RPMI7951 (cell line): ENCODE data around the gene SPATA16. TPM values are rescaled to one million over a fixed set of nuclear protein-coding genes. Genes with fewer than 3 reads are reported as not detected.
"Not testable (repeated sequence)": the region's sequence is repeated elsewhere in the genome, so short reads cannot be mapped to it uniquely, and the experiment has no call there.

Experiments
- DNase-seq: peaks from one replicate; pipeline ENCODE4 v3.0.0-alpha.2; 2012; ENCODE audit warnings: low read depth
- total RNA-seq: library from RNA; depleted of rRNA; stranded (reverse); fragments of >200 nt; shearing (Covaris generic); gene quantifications from 2 replicates; pipeline ENCODE4 v1.2.3, GENCODE V29; 2014

The SPATA16 gene
- total RNA-seq, 1 experiment from 2014 or later: not detected

DNA sequence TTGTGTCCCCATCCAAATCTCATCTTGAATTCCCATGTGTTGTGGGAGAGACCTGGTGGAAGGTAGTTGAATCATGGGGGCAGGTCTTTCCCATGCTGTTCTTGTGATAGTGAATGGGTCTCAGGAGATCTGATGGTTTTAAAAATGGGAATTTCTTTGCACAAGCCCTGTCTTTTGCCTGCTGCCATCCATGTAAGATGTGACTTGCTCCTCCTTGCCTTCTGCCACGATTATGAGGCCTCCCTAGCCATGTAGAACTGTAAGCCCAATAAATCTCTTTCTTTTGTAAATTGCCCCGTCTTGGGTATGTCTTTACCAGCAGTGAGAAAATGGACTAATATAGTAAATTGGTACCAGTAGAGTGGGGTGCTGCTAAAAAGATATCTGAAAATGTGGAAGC lies 261.7 kb downstream of the SPATA16 start:
- not testable (repeated sequence) for DNase-seq

DNA sequence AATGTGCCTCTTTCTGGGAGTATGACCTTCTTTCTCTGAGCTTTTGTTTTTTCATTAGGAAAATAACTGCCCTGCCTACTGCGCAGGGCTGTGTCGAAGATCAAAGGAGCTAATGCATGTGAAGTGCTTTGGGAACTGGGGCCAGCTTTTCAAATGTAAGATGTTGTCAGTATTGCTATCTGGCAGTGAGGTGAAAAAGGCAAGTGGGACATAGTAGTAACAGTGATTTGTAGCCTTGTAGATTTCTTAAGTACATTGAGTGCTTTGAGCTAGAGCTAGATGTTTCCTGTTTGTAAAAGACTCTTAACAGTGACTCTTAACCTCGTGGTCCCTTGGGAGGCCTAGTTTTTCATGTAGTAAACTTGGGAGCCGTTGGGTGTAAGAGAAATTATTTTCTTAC lies 264.0 kb downstream of the SPATA16 start:
- DNase-seq: no peak

DNA sequence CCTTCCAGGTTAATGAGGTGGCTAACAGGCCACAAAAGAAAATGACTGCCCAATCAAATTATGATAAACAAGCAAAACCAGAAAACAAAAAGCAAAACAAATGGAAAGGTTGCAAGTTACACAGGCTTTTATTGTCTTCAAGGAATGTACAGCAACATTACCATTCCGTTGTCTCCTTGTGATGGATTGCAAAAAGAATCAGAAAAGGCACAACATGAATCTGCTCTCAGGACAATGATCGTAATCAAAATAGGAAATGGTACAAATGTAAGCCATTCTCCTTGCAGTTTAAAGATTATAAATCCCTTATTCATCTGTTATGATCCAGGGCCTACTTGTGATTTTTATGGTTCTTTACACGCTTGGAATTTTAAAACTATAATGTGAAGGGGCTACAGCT lies 264.7 kb downstream of the SPATA16 start:
- no peak for DNase-seq

- DNase-seq: no peak
Measured at GRCh38 chr3:172875039-172875438, 266.0 kb downstream of the SPATA16 start.

GRCh38 chr3:172869784-172870518 lies 271.1 kb downstream of the SPATA16 start:
- DNase-seq: no peak

GRCh38 chr3:172869368-172869771 lies 271.7 kb downstream of the SPATA16 start:
- DNase-seq: no peak

- DNase-seq: no peak
Measured at GRCh38 chr3:172868582-172869200, 272.3 kb downstream of the SPATA16 start.

- DNase-seq: not testable (repeated sequence)
Measured at GRCh38 chr3:172866726-172867350, 274.2 kb downstream of the SPATA16 start.

GRCh38 chr3:172859041-172859440 lies 282.0 kb downstream of the SPATA16 start:
- no peak for DNase-seq

DNA sequence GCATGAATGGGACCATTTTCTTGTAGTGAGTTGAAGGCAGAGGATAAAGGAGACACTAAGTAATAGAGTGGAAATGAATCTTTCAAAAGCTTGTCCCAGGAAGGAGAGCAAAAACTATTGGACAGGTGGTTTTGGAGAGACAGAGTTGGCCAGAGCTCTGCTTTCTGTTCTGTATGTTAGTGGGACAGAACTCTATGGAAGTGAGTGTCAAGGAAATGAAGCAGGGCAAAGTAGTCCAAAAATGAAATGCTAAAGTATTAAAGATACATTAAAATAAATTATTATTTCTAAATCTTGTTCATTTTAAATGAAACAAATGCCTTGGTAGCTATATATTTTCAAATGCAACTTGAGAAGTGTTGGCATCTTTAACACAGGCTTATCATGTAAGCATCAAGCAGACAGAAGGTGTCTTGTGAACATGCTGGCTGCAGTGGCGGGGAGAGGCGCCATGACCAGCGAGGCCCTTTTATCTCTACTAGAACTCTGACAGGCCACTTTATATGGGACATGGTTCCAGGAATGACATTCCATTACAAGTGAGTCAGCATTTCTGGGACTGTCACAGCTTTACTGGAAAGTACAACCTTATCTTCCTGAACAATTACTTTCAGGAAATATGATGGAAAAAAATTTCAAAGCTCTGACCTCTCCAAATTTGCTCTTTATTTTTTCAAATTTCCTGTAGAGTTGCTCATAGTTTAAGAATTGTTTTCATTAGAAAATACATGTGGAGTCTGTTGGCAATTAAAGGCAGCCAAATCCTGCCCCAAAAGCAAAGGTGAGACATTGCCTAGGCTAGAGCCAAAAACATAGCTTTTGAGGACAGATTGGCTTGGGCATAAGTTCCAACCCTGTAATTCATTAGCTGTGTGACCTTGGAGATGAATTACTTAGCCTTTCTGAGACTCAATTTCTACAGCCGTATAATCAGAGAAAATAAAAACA lies 284.0 kb downstream of the SPATA16 start:
- DNase-seq: no peak

GRCh38 chr3:172855037-172855436 lies 286.0 kb downstream of the SPATA16 start:
- DNase-seq: no peak

- DNase-seq: no peak
Measured at GRCh38 chr3:172853921-172854666, 286.9 kb downstream of the SPATA16 start.

DNA sequence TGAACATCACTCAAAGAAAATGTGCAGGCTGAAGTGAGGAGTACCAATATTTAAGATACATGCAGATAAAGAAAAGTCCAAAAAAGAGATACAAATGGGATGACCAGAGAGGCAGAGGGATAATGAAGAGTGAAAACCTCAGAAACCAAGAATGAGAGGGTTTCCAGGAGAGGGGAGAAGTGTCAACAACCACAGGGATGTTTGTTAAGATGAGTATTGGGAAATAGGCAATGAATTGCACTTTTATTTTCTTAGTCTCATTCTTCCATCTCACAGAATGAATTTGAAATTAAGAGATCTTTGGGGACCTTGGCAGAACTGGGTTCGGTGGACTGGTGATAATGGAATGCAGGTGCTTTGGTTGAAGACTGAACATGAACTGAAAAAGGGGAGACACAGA lies 288.0 kb downstream of the SPATA16 start:
- DNase-seq: no peak

DNA sequence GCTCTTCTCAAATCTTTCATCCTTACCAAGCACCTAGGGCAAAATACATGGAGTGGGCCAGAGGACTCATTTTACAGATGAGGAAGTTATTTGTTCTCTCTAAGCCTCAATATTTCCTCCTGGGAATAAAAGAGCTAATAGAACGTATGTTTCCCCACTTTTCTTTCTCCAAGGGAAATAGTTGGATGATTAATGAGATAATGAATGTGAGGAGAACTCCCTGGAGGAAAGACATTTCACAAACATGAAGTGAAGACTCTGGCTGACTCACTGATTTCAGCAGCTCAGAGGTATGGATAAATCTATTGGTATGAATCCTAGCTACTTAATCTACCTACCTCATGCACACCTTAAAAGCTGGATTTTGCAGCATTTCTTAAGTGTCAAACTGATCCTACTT lies 292.1 kb downstream of the SPATA16 start:
- no peak for DNase-seq

DNA sequence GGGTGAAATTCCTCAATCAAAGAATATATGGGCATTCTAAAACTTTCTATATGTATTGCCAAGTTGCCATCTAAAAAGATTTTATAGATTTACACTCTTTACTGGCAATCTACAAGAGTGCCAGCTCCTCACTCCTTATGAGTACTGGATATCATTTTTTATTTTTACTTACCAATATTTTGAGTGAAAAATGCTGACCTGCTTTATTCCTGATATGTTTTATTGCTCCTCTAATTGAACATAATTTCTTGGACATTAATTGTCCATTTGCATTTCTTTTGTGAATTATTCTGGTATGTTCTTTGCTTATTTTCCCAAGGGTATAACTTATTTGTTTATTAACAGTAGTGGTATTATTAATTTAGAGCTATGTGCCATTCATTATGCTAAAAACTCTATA lies 293.7 kb downstream of the SPATA16 start:
- DNase-seq: no peak

GRCh38 chr3:172846706-172847105 lies 294.3 kb downstream of the SPATA16 start:
- no peak for DNase-seq

DNA sequence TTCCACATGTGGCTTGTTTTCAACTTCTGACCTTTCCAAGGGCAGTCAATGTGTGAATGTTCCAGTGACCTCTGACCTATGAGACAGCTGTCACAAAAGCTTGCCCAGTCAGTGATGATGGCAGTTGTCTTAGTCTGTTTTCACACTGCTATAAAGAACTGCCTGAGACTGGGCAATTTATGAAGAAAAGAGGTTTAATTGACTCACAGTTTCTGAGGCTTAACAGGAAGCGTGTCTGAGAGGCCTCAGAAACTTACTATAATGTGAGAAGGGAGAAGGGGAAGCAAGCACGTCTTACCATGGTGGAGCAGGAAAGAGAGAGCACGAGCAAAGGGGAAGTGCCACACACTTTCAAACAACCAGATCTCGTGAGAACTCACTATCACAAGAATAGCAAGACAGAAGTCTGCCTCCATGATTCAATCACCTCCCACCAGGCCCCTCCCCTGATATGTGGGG lies 294.9 kb downstream of the SPATA16 start:
- no peak for DNase-seq

- peak; percentile 20 for DNase-seq
Measured at GRCh38 chr3:172844428-172844827, 296.6 kb downstream of the SPATA16 start.

DNA sequence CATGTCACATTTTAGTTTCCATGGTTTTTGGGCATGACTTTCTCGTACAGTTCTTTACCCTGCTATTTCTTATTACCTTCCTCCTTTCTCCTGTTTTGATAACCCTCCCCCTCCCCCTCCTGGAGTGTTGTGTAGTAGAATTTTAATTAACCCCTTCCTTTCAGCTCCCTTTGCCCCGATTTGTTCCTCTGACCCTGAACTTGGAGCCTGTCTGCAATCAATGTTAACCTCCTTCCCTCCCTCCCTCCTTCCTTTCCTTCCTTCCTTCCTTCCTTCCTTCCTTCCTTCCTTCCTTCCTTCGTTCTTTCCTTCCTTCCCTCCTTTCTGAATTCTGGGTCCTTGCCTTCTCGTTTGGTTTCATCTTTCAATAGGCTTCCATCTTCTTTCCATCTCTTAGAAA lies 300.1 kb downstream of the SPATA16 start:
- no peak for DNase-seq

DNA sequence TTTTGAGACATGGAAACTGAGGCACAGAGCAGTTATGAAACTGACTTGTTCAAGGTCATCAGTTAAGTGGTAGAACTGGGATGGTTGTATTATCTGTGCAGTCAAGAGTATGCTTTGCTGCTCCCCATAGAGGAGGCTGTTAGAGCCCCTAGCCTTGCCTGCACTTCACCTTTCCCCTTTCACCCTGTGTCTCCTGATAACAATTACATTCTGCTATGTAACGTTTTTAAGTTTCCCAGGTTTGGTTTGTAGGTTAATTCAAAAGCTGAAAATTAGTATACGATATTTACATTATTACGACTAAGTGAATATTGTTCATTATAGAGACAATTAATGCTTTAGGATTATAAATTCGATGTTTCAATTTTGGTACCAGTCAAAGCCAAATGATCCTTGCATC lies 300.6 kb downstream of the SPATA16 start:
- DNase-seq: no peak

DNA sequence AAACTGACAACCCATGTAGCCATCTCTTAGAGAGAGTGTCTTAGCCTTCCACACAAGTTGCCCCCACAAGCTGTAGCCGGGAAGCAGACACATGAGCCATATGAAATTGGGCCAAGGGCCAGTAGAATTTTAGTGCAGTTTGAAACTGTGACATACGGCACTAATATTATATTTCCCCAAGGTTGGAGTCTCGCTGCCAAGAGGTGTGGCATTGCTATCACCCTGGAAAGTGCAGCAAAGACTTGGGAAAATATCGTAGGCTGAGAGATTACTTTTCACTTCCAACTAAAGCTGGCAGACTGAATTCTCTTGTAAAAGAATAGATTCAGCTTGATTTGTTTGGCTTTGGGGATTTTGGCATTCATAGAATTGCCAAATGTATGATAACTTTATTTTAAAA lies 301.4 kb downstream of the SPATA16 start:
- DNase-seq: no peak
